ENCODE results near the gene ANKUB1. TPM values are rescaled to one million over a fixed set of nuclear protein-coding genes. Genes with fewer than 3 reads are reported as not detected.

The ANKUB1 gene
- polyA plus RNA-seq, 2 of the 4 experiments (the other 2 are of a cell fraction) = not detected

DNA sequence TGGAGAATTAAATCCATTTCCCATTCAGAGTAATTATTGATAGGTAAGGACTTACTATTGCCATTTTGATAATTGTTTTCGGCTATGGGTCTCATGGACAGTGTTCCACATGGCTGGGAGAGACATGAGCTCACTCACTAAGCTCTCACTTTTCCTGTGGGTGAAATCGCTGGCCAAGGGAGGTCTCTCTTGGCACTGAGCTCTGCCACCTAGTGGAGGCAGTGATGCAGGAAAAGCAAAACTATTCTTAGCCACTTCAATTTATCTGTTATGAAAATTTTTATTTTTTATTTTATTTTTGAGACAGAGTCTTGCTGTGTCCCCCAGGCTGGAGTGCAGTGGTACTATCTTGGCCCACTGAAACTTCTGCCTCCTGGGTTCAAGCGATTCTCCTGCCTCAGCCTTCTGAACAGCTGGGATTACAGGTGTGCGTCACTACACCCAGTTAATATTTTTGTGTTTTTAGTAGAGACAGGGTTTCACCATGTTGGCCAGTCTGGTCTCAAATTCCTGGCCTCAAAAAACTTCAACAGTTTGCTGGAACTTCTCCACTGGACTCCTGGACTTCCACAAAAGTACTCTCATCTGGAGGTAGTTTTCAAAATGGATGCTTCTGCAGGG lies 16.0 kb upstream of the ANKUB1 start:
- FAIRE-seq (peak; percentile 54), DNase-seq (ENCODE audit: low read depth in 1 of 2, low spot score in 1 of 2) (peak; percentile 60 to 79), ATAC-seq (peak; percentile 15 to 31; a peak in 2 of 6 replicates)
- Histone ChIP-seq H3K4me2 (peak overlapping the region; percentile 35), H3K4me3 (no peak overlapping the region), H3K4me1 (peaks cover 25% of the 10 kb centered on the region), H3K9me3 (no peaks in the 10 kb centered on the region), H3K27ac (peak overlapping the region in 1 of 2 experiments; percentile 54; a peak in 1 of 6 replicates)
- WGBS (ENCODE audit: missing lambda C conversion rate) = 25% methylated on average over 4 of the region's 4 CpGs
- ChIA-PET POLR2A (interaction anchor here (1.1 to 1.2 kb wide), 3 partner anchors 42 to 151 kb away, joined by 3 to 5 read pairs (median 5); partner anchors contain the start of genes COMMD2 and WWTR1), CTCF (interaction anchor here (0.6 to 3.4 kb wide), 51 partner anchors 9 to 851 kb away, joined by 3 to 231 read pairs (median 4); partner anchors contain the start of genes ANKUB1 and COMMD2)
- TF ChIP-seq HEYL (CRISPR knock-in tag; IDR thresholded peaks at IDR 0.05) (no peak), MAZ (IDR thresholded peaks at IDR 0.05; ENCODE audit: borderline replicate concordance, low read depth, low read length) (no peak), RAD21 (conservative IDR thresholded peaks at IDR 0.05 in 1 of 2, IDR thresholded peaks at IDR 0.05 in 1 of 2) (peak; percentile 77 to 79), ZNF302 (CRISPR knock-in tag; IDR thresholded peaks at IDR 0.05) (no peak), SMC3 (IDR thresholded peaks at IDR 0.05) (peak; percentile 91), EHMT2 (IDR thresholded peaks at IDR 0.05; ENCODE audit: low read depth) (no peak), NR3C1 (IDR thresholded peaks at IDR 0.05) (no peak), JUN (IDR thresholded peaks at IDR 0.05) (no peak), ZSCAN20 (CRISPR knock-in tag; IDR thresholded peaks at IDR 0.05) (no peak), HOXB13 (CRISPR knock-in tag; IDR thresholded peaks at IDR 0.05; ENCODE audit: low read depth) (no peak), PBX3 (IDR thresholded peaks at IDR 0.05) (no peak), JUNB (IDR thresholded peaks at IDR 0.05) (no peak), MAFK (IDR thresholded peaks at IDR 0.05; ENCODE audit: partially characterized antibody) (no peak), BHLHE40 (IDR thresholded peaks at IDR 0.05; ENCODE audit: low read depth, low read length) (no peak)
- TF ChIP-seq, protein P1, sequence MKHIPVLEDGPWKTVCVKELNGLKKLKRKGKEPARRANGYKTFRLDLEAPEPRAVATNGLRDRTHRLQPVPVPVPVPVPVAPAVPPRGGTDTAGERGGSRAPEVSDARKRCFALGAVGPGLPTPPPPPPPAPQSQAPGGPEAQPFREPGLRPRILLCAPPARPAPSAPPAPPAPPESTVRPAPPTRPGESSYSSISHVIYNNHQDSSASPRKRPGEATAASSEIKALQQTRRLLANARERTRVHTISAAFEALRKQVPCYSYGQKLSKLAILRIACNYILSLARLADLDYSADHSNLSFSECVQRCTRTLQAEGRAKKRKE (CRISPR knock-in tag; IDR thresholded peaks at IDR 0.05; ENCODE audit: low read depth) = no peak
- TF ChIP-seq, protein P2, sequence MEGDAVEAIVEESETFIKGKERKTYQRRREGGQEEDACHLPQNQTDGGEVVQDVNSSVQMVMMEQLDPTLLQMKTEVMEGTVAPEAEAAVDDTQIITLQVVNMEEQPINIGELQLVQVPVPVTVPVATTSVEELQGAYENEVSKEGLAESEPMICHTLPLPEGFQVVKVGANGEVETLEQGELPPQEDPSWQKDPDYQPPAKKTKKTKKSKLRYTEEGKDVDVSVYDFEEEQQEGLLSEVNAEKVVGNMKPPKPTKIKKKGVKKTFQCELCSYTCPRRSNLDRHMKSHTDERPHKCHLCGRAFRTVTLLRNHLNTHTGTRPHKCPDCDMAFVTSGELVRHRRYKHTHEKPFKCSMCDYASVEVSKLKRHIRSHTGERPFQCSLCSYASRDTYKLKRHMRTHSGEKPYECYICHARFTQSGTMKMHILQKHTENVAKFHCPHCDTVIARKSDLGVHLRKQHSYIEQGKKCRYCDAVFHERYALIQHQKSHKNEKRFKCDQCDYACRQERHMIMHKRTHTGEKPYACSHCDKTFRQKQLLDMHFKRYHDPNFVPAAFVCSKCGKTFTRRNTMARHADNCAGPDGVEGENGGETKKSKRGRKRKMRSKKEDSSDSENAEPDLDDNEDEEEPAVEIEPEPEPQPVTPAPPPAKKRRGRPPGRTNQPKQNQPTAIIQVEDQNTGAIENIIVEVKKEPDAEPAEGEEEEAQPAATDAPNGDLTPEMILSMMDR (IDR thresholded peaks at IDR 0.05) = peak; percentile 93

DNA sequence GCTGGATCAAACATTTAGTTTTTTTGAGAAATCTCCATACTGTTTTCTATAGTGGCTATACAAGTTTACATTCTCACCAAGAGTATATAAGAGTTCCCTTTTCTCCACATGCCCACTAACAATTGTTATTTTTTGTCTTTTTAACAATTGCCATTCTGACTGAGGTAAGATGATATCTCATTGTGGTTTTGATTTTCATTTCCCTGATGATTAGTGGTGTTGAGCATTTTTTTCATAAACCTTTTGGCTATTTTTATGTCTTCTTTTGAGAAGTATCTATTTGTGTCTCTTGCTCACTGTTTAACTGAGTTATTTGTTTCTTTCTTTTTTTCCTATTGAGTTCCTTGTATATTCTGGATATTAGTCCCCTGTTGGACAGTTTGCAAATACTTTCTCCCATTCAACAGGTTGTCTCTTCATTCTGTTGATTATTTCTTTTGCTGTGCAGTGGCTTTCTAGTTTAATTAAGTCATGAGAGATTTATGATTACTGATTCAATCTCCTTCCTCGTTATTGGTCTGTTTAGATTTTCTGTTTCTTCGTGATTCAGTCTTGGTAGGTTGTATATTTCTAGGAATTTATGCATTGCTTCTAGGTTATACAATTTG lies 13.9 kb upstream of the ANKUB1 start:
- no peaks in the 10 kb centered on the region for H3K9me3 ChIP-seq
- H3K4me2 ChIP-seq = no peak overlapping the region
- FAIRE-seq = no peak
- CTCF ChIA-PET = interaction anchor here (3.4 kb wide), 1 partner anchor 37 kb away, joined by 231 read pairs; no protein-coding TSS in a partner anchor
- ATAC-seq = no peak
- DNase-seq (ENCODE audit: low read depth in 1 of 2, low spot score in 1 of 2) = no peak
- POLR2A ChIA-PET = no interaction called here
- peaks cover 25% of the 10 kb centered on the region for H3K4me1 ChIP-seq
- H3K4me3 ChIP-seq = no peak overlapping the region
- WGBS (ENCODE audit: missing lambda C conversion rate) = 57% methylated on average over 2 of the region's 2 CpGs
- no peak overlapping the region for H3K27ac ChIP-seq
- TF ChIP-seq HMGXB4 (CRISPR knock-in tag; IDR thresholded peaks at IDR 0.05; ENCODE audit: borderline replicate concordance) = no peak
- TF ChIP-seq, protein P3, sequence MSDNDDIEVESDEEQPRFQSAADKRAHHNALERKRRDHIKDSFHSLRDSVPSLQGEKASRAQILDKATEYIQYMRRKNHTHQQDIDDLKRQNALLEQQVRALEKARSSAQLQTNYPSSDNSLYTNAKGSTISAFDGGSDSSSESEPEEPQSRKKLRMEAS (IDR thresholded peaks at IDR 0.05) = no peak
- no peak for TF ChIP-seq JUN (IDR thresholded peaks at IDR 0.05)
- no peak for TF ChIP-seq ZNF302 (CRISPR knock-in tag; IDR thresholded peaks at IDR 0.05)
- no peak for TF ChIP-seq HDAC2 (IDR thresholded peaks at IDR 0.05)
- TF ChIP-seq TFCP2L1 (CRISPR knock-in tag; IDR thresholded peaks at IDR 0.05) = no peak
- TF ChIP-seq PHF8 (IDR thresholded peaks at IDR 0.05; ENCODE audit: borderline replicate concordance, low read depth) = no peak
- no peak for TF ChIP-seq MAFK (IDR thresholded peaks at IDR 0.05; ENCODE audit: partially characterized antibody)
- no peak for TF ChIP-seq HES2 (IDR thresholded peaks at IDR 0.05)
- no peak for TF ChIP-seq MYC (IDR thresholded peaks at IDR 0.05; ENCODE audit: borderline replicate concordance, low read length)
- no peak for TF ChIP-seq RNF2 (IDR thresholded peaks at IDR 0.05; ENCODE audit: borderline replicate concordance, low read depth)
- TF ChIP-seq EHMT2 (IDR thresholded peaks at IDR 0.05; ENCODE audit: low read depth) = no peak
- no peak for TF ChIP-seq NFE2L2 (conservative IDR thresholded peaks at IDR 0.05; ENCODE audit: low read length)
- no peak for TF ChIP-seq SREBF2 (IDR thresholded peaks at IDR 0.05)
- no peak for TF ChIP-seq EP300 (IDR thresholded peaks at IDR 0.05)
- TF ChIP-seq JUNB (IDR thresholded peaks at IDR 0.05) = no peak
- no peak for TF ChIP-seq KDM5A (IDR thresholded peaks at IDR 0.05)
- TF ChIP-seq POLR2A (IDR thresholded peaks at IDR 0.05; ENCODE audit: low read length) = no peak
